ENCODE measurements around the gene C1orf174. TPM values are rescaled to one million over a fixed set of nuclear protein-coding genes. Genes with fewer than 3 reads are reported as not detected.

The C1orf174 gene
- total RNA-seq, 1 donor from 2014 or later, result 36.5 TPM

- no peaks in the 10 kb centered on the region for H3F3A ChIP-seq (ENCODE audit: low read depth)
- no peak overlapping the region for H3K4me2 ChIP-seq
- no peak overlapping the region for H3K9ac ChIP-seq
- H3K4me1 ChIP-seq, result peaks cover 10% of the 10 kb centered on the region
- H3K27me3 ChIP-seq, result no peaks in the 10 kb centered on the region
- TF ChIP-seq EZH2phosphoT487 (IDR thresholded peaks at IDR 0.05) (no peak), CTCF (IDR thresholded peaks at IDR 0.05) (no peak), EZH2 (IDR thresholded peaks at IDR 0.05) (no peak)
- Mint-ChIP-seq H3K4me1 (peaks cover 56% of the 10 kb centered on the region), H3K27ac (peak overlapping the region; percentile 26), H3K36me3 (no peaks in the 10 kb centered on the region), H3K27me3 (ENCODE audit: insufficient read depth, low read depth) (peaks cover 17% of the 10 kb centered on the region), H3K9me3 (no peaks in the 10 kb centered on the region), H3K4me3 (peak overlapping the region; percentile 57)
- no peak overlapping the region for H2AFZ ChIP-seq (replicated peaks)
- H3K4me3 ChIP-seq, result no peak overlapping the region
- no peaks in the 10 kb centered on the region for H4K20me1 ChIP-seq (ENCODE audit: low read depth)
- DNase-seq (ENCODE audit: low spot score), result no peak
- H3K79me2 ChIP-seq (ENCODE audit: low read depth), result no peaks in the 10 kb centered on the region
- no peak overlapping the region for H3K27ac ChIP-seq
- H3K9me3 ChIP-seq (ENCODE audit: low read depth), result no peaks in the 10 kb centered on the region
- H3K36me3 ChIP-seq, result no peaks in the 10 kb centered on the region
Measured at GRCh38 chr1:3908886-3909517, 8.9 kb upstream of the C1orf174 start.

DNA sequence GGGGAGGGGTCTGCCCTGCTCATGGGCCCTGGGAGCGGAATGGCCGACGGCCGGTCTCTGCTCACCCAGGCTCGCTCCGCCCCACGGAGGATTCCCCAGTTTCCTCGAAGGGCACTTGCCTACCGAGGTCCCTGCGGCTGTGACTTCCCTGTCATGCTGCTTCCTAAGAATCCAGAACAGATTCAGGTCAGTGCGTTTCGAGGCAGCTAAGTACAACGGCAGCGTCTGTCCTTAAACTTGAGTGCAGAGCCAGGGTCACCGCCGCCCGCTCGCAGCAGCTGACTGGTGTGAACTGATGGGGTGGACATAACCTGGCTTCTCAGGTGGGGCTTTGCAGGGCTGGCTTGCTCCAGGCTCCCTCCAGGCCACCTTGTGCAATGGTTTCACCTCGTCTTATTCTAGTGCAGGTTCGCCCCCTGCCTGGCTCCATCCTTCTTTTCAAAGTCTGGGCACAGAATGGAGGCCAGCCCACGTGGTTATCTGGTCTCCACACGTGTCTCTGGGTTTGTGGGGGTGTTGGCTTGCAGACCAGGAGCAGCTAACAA is 7.6 kb upstream of the C1orf174 start:
- Histone ChIP-seq H3K9me3 (ENCODE audit: low read depth) (no peaks in the 10 kb centered on the region), H3F3A (ENCODE audit: low read depth) (no peaks in the 10 kb centered on the region), H2AFZ (replicated peaks) (no peak overlapping the region), H3K4me2 (no peak overlapping the region), H3K4me1 (peaks cover 19% of the 10 kb centered on the region), H3K36me3 (no peaks in the 10 kb centered on the region), H3K27me3 (no peaks in the 10 kb centered on the region), H3K4me3 (no peak overlapping the region), H4K20me1 (ENCODE audit: low read depth) (no peaks in the 10 kb centered on the region), H3K79me2 (ENCODE audit: low read depth) (no peaks in the 10 kb centered on the region), H3K9ac (no peak overlapping the region), H3K27ac (no peak overlapping the region)
- no peak for DNase-seq (ENCODE audit: low spot score)
- H3K4me3 Mint-ChIP-seq, result peak overlapping the region; percentile 13
- no peaks in the 10 kb centered on the region for H3K9me3 Mint-ChIP-seq
- H3K27ac Mint-ChIP-seq, result no peak overlapping the region
- H3K4me1 Mint-ChIP-seq, result peaks cover 67% of the 10 kb centered on the region
- TF ChIP-seq EZH2phosphoT487 (IDR thresholded peaks at IDR 0.05) (no peak), CTCF (IDR thresholded peaks at IDR 0.05) (no peak), EZH2 (IDR thresholded peaks at IDR 0.05) (no peak)
- H3K36me3 Mint-ChIP-seq, result no peaks in the 10 kb centered on the region
- H3K27me3 Mint-ChIP-seq (ENCODE audit: insufficient read depth, low read depth), result peaks cover 20% of the 10 kb centered on the region

DNA sequence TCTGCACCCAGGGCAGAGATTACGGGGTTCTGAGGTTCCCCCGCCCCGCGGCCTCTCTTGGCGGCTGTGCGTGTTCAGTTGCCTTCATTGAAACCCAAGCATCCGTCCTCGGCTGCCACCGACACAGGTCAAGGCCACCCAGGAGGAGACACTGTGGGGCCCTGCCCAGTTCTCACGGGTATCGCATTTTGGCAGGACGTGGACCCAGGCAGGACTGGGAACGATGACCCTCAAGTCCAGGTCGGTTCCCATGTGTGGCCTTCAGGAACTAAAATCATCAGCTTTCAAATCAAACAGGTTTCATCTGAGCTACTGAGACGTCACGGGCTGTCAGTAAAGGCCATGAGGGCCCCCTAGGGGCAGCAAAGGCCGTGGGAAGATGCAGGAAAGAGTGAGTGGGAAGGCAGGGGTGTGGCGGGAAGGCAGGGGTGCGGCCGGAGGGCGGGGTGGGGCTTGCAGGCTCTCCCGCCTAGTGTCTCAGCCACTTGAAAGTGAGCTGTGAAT is 7.0 kb upstream of the C1orf174 start:
- Histone ChIP-seq H3K4me3 (no peak overlapping the region), H3K4me1 (peaks cover 19% of the 10 kb centered on the region), H3F3A (ENCODE audit: low read depth) (no peaks in the 10 kb centered on the region), H2AFZ (replicated peaks) (no peak overlapping the region), H3K79me2 (ENCODE audit: low read depth) (no peaks in the 10 kb centered on the region), H4K20me1 (ENCODE audit: low read depth) (no peaks in the 10 kb centered on the region), H3K27me3 (no peaks in the 10 kb centered on the region), H3K9me3 (ENCODE audit: low read depth) (no peaks in the 10 kb centered on the region), H3K4me2 (no peak overlapping the region), H3K9ac (no peak overlapping the region), H3K27ac (no peak overlapping the region), H3K36me3 (no peaks in the 10 kb centered on the region)
- Mint-ChIP-seq H3K4me3 (no peak overlapping the region), H3K27ac (peak overlapping the region; percentile 10), H3K9me3 (no peaks in the 10 kb centered on the region), H3K4me1 (peaks cover 70% of the 10 kb centered on the region), H3K27me3 (ENCODE audit: insufficient read depth, low read depth) (peaks cover 21% of the 10 kb centered on the region), H3K36me3 (no peaks in the 10 kb centered on the region)
- TF ChIP-seq CTCF (IDR thresholded peaks at IDR 0.05), result peak; percentile 32
- no peak for TF ChIP-seq EZH2phosphoT487 (IDR thresholded peaks at IDR 0.05)
- peak; percentile 39 for DNase-seq (ENCODE audit: low spot score)
